ENCODE results near the gene TFEB.

Gene TFEB

DNA sequence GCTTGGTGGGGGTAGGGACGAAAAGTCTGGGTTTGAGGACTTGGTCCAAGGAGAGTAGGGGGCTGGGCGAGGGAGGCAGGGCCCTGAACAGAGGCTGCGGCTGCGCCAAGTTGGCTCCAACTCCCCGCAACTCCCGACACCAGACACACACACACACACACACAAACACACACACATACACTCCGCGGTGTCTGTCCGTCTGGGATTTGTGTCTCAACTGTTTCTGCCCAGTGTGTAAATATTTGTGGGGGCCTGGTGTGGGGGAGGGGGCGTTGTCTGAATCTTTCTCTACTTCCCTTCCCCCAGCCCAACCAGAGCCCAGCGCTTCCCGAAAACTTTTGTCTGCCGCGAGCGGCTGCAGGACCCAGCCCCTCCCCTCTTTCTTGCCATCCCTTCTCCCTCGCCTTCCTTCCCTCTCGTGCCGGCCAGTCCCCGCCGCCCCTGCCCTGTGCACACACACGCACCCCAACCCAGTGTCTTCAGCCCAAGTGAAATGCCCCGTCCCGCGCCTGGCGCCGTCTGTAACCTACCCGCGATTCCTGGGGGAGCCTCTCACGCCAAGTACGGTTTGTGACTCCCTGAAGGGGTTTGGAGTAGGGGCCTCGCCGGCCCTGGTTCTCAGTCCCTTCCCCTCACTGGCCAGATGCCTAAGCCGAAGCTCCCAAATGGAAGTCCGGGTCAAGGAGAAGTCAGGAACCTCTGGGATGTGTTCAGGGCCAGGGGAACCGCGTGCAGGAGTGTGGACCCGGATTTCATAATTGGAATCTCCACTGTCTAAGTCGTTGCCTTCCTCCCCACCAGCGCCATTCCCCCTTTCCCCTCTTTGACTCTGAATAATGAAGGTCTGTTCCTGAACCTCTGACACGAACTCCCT is 96.2 kb downstream of the TFEB start:
- peak overlapping the region; percentile 69 for H3K27ac ChIP-seq (ENCODE audit: low read depth, low read length, severe bottlenecking)
- 1 to 4% methylated on average over 12 to 22 of the region's 40 CpGs for WGBS, 2 experiments (ENCODE audit: insufficient coverage in 2 of 2)
- peak overlapping the region; percentile 90 for H3K4me3 ChIP-seq (ENCODE audit: extremely low read depth, insufficient read depth, low read length, poor library complexity, severe bottlenecking)
- H3K9me3 ChIP-seq (ENCODE audit: control insufficient read depth, low read length): no peaks in the 10 kb centered on the region
- peaks cover 48% of the 10 kb centered on the region for H3K36me3 ChIP-seq (ENCODE audit: control insufficient read depth, insufficient read depth, low read length)
- H3K4me1 ChIP-seq (ENCODE audit: control insufficient read depth, insufficient read depth, low read length, poor library complexity, severe bottlenecking): peaks cover 66% of the 10 kb centered on the region

- H3K9me3 ChIP-seq (ENCODE audit: control insufficient read depth, low read length): no peaks in the 10 kb centered on the region
- peak within 1 kb of the TSS; percentile 90 for H3K4me3 ChIP-seq (ENCODE audit: extremely low read depth, insufficient read depth, low read length, poor library complexity, severe bottlenecking)
- peak within 1 kb of the TSS; percentile 83 for H3K27ac ChIP-seq (ENCODE audit: low read depth, low read length, severe bottlenecking)
- peaks cover 62% of the 10 kb centered on the region for H3K4me1 ChIP-seq (ENCODE audit: control insufficient read depth, insufficient read depth, low read length, poor library complexity, severe bottlenecking)
- 0 to 1% methylated on average over 44 to 66 of the region's 86 CpGs for WGBS, 2 experiments (ENCODE audit: insufficient coverage in 2 of 2)
- peaks cover 42% of the 10 kb centered on the region for H3K36me3 ChIP-seq (ENCODE audit: control insufficient read depth, insufficient read depth, low read length)
Measured at GRCh38 chr6:41638002-41638934, 97.1 kb downstream of the TFEB start, which contains the start of gene MDFI. MDFI (plus strand) TSS chr6:41638468; CDS start chr6:41638750, 282 bp downstream.

DNA sequence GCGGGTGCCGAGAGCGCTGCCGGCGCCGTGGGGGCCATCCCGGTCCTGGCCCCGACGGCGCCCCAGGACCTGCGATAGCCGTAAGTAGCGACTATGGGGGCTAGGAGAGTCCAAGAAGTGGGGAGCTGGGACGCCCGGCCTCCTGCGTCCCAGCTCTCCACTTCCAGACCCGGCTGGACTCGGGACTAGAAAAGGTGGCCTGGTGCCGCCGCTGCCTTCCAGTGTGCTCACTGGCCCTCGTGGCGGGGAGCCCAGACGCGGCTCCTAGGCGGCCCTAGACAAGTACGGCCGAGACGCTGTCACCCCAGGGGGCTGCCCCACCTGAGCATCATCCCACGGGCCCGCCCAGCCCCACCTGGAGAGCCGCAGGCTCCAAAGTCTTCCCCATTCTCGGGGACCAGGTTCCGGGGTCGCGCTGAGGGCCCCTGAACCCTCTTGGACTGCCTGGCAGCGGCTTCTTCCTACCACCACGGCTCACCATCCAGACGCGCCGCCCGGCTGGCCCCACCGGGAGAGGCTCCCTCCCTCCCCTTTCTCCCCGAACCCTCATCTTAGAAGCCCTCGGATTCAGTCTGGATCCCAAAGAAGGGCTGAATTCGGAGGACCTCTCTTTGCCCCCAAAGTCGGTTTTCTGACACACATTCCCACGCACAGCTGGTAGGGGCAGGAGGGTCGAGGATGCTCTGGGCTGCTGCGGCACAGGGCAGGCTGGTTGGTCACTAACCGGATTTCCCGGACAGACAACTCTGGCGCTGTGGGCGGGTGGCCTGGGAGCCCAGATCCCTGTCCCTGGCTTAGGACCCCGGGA is 98.0 kb downstream of the TFEB start:
- 2% methylated on average over 41 to 51 of the region's 54 CpGs for WGBS, 2 experiments (ENCODE audit: insufficient coverage in 2 of 2)
- peak overlapping the region; percentile 83 for H3K27ac ChIP-seq (ENCODE audit: low read depth, low read length, severe bottlenecking)

GRCh38 chr6:41636833-41637193 is 98.6 kb downstream of the TFEB start:
- H3K36me3 ChIP-seq (ENCODE audit: control insufficient read depth, insufficient read depth, low read length): peaks cover 28% of the 10 kb centered on the region
- peak overlapping the region; percentile 90 for H3K4me3 ChIP-seq (ENCODE audit: extremely low read depth, insufficient read depth, low read length, poor library complexity, severe bottlenecking)
- WGBS, 2 experiments (ENCODE audit: insufficient coverage in 2 of 2): 4 to 5% methylated on average over 14 to 29 of the region's 31 CpGs

More for the DNA sequence above, 98.0 kb downstream of the TFEB start:
- Histone ChIP-seq H3K36me3 (ENCODE audit: control insufficient read depth, insufficient read depth, low read length) (peaks cover 34% of the 10 kb centered on the region), H3K4me1 (ENCODE audit: control insufficient read depth, insufficient read depth, low read length, poor library complexity, severe bottlenecking) (peaks cover 54% of the 10 kb centered on the region), H3K9me3 (ENCODE audit: control insufficient read depth, low read length) (no peaks in the 10 kb centered on the region), H3K4me3 (ENCODE audit: extremely low read depth, insufficient read depth, low read length, poor library complexity, severe bottlenecking) (peak overlapping the region; percentile 90)

DNA sequence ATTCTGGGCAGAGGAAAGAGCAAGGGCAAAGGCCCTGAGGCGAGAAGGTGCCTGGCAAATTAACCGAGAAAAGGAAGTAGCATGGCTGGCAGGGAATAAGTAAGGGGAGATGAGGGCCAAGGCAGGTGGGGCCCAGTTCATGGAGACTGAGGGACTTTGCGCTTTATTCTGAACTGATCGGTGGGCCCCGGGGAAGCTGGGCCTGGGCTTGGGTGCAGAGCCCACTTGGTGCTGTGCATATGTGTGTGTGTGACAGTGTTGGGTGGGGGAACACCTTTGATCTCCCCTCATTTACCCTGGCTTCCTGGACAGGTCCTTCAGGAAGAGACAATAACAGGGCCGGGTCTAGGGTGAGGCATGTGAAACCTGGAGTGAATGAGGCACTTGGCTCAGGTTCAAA is 100.0 kb downstream of the TFEB start:
- no peak overlapping the region for H3K4me3 ChIP-seq (ENCODE audit: extremely low read depth, insufficient read depth, low read length, poor library complexity, severe bottlenecking)
- no peaks in the 10 kb centered on the region for H3K9me3 ChIP-seq (ENCODE audit: control insufficient read depth, low read length)
- peaks cover 34% of the 10 kb centered on the region for H3K4me1 ChIP-seq (ENCODE audit: control insufficient read depth, insufficient read depth, low read length, poor library complexity, severe bottlenecking)
- H3K36me3 ChIP-seq (ENCODE audit: control insufficient read depth, insufficient read depth, low read length): peaks cover 14% of the 10 kb centered on the region
- peak overlapping the region; percentile 49 for H3K27ac ChIP-seq (ENCODE audit: low read depth, low read length, severe bottlenecking)
- WGBS, 2 experiments (ENCODE audit: insufficient coverage in 2 of 2): 88 to 90% methylated on average over 4 of the region's 6 CpGs

More at GRCh38 chr6:41636833-41637193, 98.6 kb downstream of the TFEB start:
- Histone ChIP-seq H3K4me1 (ENCODE audit: control insufficient read depth, insufficient read depth, low read length, poor library complexity, severe bottlenecking) (peaks cover 49% of the 10 kb centered on the region), H3K27ac (ENCODE audit: low read depth, low read length, severe bottlenecking) (peak overlapping the region; percentile 83), H3K9me3 (ENCODE audit: control insufficient read depth, low read length) (no peaks in the 10 kb centered on the region)

GRCh38 chr6:41634657-41635056 is 100.8 kb downstream of the TFEB start:
- peaks cover 27% of the 10 kb centered on the region for H3K4me1 ChIP-seq (ENCODE audit: control insufficient read depth, insufficient read depth, low read length, poor library complexity, severe bottlenecking)
- H3K36me3 ChIP-seq (ENCODE audit: control insufficient read depth, insufficient read depth, low read length): peaks cover 6% of the 10 kb centered on the region
- H3K9me3 ChIP-seq (ENCODE audit: control insufficient read depth, low read length): no peaks in the 10 kb centered on the region
- H3K4me3 ChIP-seq (ENCODE audit: extremely low read depth, insufficient read depth, low read length, poor library complexity, severe bottlenecking): no peak overlapping the region
- 0 to 41% methylated on average over 1 to 4 of the region's 4 CpGs for WGBS, 2 experiments (ENCODE audit: insufficient coverage in 2 of 2)
- H3K27ac ChIP-seq (ENCODE audit: low read depth, low read length, severe bottlenecking): peak overlapping the region; percentile 49

Measured in mesodermal cell (in vitro differentiated cells).